DND-41 (cell line): ENCODE results near the gene EDDM13.

ENCODE experiments used
- CTCF ChIP-seq: IDR thresholded peaks from 2 replicates; pipeline ENCODE4 v1.5.1; 2012; ENCODE audit warnings: borderline replicate concordance, low read length, moderate library complexity, mild to moderate bottlenecking; ENCODE audit not compliant: poor library complexity, severe bottlenecking; ENCODE audit errors: extremely low read depth
- EZH2 ChIP-seq: IDR thresholded peaks from 3 replicates; pipeline ENCODE4 v1.6.1; 2012; ENCODE audit warnings: borderline replicate concordance, low read depth, mild to moderate bottlenecking, moderate library complexity, low read length, inconsistent platforms; ENCODE audit not compliant: severe bottlenecking

GRCh38 chr19:56332695-56333094 is 60.1 kb downstream of the EDDM13 start:
- TF ChIP-seq CTCF (no peak), EZH2 (no peak)
